Measurements from ENCODE around the gene KISS1R.

DNA sequence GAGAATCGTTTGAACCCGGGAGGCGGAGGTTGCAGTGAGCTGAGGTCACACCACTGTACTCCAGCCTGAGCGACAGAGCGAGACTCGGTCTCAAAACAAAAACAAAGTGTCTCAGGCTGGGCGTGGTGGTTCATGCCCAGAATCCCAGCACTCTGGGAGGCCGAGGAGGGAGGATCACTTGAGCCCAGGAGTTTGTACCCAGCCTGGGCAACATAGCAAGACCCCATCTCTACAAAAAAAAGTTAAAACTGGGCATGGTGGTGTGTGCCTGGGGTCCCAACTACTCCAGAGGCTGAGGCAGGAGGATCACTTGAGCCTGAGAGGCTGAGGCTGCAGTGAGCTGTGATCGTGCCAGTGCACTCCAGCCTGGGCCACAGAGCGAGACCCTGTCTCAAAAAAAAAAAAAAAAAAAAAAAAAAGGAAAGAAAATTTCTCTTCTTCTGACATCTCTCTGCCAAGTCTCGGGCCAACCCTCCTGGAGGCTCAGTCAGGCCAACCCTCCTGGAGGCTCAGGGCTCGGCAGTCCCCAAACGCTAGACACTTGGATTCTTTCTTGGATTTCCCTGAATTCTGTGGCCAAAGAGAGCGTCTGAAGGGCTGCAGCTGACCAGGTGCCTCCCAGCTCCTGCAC lies 35.0 kb downstream of the KISS1R start:
- TF ChIP-seq, protein P1, sequence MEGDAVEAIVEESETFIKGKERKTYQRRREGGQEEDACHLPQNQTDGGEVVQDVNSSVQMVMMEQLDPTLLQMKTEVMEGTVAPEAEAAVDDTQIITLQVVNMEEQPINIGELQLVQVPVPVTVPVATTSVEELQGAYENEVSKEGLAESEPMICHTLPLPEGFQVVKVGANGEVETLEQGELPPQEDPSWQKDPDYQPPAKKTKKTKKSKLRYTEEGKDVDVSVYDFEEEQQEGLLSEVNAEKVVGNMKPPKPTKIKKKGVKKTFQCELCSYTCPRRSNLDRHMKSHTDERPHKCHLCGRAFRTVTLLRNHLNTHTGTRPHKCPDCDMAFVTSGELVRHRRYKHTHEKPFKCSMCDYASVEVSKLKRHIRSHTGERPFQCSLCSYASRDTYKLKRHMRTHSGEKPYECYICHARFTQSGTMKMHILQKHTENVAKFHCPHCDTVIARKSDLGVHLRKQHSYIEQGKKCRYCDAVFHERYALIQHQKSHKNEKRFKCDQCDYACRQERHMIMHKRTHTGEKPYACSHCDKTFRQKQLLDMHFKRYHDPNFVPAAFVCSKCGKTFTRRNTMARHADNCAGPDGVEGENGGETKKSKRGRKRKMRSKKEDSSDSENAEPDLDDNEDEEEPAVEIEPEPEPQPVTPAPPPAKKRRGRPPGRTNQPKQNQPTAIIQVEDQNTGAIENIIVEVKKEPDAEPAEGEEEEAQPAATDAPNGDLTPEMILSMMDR (IDR thresholded peaks at IDR 0.05): no peak
- TF ChIP-seq POLR2A (IDR thresholded peaks at IDR 0.05): no peak
